KMS-11 (cell line): Measurements from ENCODE around the gene CAPS.

Source experiments
- H2AFZ ChIP-seq: fragments of 200-600 bp; sonication (generic); 2 replicates; pipeline ENCODE4 v1.6.1; 2016; ENCODE audit warnings: antibody characterized with exemption, mixed run types, low read depth
- H3K27ac ChIP-seq: fragments of 200-600 bp; sonication (generic); 2 replicates; pipeline ENCODE4 v1.6.1; 2016; ENCODE audit warnings: mild to moderate bottlenecking, mixed run types
- H3K27me3 ChIP-seq: fragments of 200-600 bp; sonication (generic); 2 replicates; pipeline ENCODE4 v1.6.1; 2017; ENCODE audit warnings: mild to moderate bottlenecking, low read depth, mixed run types, moderate library complexity; ENCODE audit not compliant: insufficient read depth
- H3K36me3 ChIP-seq: fragments of 200-600 bp; sonication (generic); 2 replicates; pipeline ENCODE4 v1.6.1; 2017; ENCODE audit warnings: mild to moderate bottlenecking, mixed run types; ENCODE audit not compliant: insufficient read depth
- H3K4me1 ChIP-seq: fragments of 200-600 bp; sonication (generic); 2 replicates; pipeline ENCODE4 v1.6.1; 2016; ENCODE audit warnings: mild to moderate bottlenecking, low read depth, mixed run types; ENCODE audit not compliant: poor library complexity, severe bottlenecking
- H3K4me2 ChIP-seq: fragments of 200-600 bp; sonication (generic); 2 replicates; pipeline ENCODE4 v1.7.0; 2016; ENCODE audit warnings: mild to moderate bottlenecking, mixed run types
- H3K4me3 ChIP-seq: fragments of 200-600 bp; sonication (generic); IDR thresholded peaks from 2 replicates; pipeline ENCODE4 v1.6.1; 2017; ENCODE audit warnings: low read depth, low read length, mixed read lengths; ENCODE audit not compliant: insufficient read depth
- H3K79me2 ChIP-seq: fragments of 200-600 bp; sonication (generic); 2 replicates; pipeline ENCODE4 v1.6.1; 2016; ENCODE audit warnings: low read depth, mixed run types; ENCODE audit not compliant: insufficient read depth
- H3K9ac ChIP-seq: fragments of 200-600 bp; sonication (generic); 2 replicates; pipeline ENCODE4 v1.6.1; 2016; ENCODE audit warnings: mild to moderate bottlenecking, mixed run types
- H4K20me1 ChIP-seq: fragments of 200-600 bp; sonication (generic); 2 replicates; pipeline ENCODE4 v1.6.1; 2016; ENCODE audit warnings: mild to moderate bottlenecking, mixed run types; ENCODE audit not compliant: insufficient read depth
- TF ChIP-seq, protein P1 (sequence below): fragments of 200-600 bp; sonication (generic); conservative IDR thresholded peaks from 2 replicates; pipeline ENCODE4 v1.6.1; 2017; ENCODE audit warnings: low read depth, mild to moderate bottlenecking, antibody characterized with exemption, low read length, moderate library complexity, mixed read lengths

The CAPS gene

DNA sequence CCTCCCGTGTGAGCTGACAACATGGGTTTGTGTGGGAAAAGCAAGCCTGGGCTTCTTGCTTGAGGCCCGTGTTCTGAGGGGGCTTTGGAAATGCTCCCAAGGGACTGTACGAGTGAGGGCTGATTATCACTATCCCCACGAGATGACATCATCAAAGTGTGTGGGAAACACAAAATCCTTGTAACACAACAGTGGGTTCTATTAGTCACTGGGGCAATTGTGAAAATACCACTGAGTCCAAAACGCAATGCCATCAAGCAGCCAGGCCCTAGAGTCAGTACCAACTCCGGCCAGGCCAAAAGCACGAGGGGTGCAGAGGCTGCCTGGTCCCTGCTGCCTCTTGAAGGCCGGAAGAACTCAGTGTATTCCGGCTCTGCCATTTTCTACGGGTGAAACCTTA lies 29.6 kb downstream of the CAPS start:
- H4K20me1 ChIP-seq, result no peaks in the 10 kb centered on the region

DNA sequence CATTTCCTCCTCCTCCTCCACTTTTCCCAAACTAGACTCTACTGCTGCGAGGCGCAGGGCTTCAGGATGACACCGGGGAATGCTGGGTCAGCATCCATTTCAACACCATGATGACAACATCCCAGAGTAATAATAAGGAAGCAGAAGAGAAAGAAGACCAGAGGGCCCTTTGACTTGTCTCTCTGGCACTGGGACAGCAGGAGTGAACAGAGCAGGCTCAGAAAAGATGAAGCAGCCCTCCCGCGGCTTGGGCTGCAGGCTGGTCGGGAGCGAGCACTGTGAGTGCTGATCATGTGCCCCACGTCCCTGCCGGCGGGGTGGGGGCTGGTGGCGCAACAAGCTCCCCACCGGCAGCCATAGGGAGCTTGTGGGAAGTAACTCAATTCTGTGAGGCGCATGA lies 33.4 kb downstream of the CAPS start:
- H4K20me1 ChIP-seq, result no peaks in the 10 kb centered on the region

More for the DNA sequence above, 29.6 kb downstream of the CAPS start:
- H3K79me2 ChIP-seq, result no peaks in the 10 kb centered on the region; the same call in 1 of the 2 replicates
- no peak overlapping the region for H3K27ac ChIP-seq
- TF ChIP-seq, protein P1, sequence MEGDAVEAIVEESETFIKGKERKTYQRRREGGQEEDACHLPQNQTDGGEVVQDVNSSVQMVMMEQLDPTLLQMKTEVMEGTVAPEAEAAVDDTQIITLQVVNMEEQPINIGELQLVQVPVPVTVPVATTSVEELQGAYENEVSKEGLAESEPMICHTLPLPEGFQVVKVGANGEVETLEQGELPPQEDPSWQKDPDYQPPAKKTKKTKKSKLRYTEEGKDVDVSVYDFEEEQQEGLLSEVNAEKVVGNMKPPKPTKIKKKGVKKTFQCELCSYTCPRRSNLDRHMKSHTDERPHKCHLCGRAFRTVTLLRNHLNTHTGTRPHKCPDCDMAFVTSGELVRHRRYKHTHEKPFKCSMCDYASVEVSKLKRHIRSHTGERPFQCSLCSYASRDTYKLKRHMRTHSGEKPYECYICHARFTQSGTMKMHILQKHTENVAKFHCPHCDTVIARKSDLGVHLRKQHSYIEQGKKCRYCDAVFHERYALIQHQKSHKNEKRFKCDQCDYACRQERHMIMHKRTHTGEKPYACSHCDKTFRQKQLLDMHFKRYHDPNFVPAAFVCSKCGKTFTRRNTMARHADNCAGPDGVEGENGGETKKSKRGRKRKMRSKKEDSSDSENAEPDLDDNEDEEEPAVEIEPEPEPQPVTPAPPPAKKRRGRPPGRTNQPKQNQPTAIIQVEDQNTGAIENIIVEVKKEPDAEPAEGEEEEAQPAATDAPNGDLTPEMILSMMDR, result no peak
- no peaks in the 10 kb centered on the region for H3K4me1 ChIP-seq
- H3K27me3 ChIP-seq, result no peaks in the 10 kb centered on the region
- H3K36me3 ChIP-seq, result no peaks in the 10 kb centered on the region
- no peak overlapping the region for H3K9ac ChIP-seq
- H2AFZ ChIP-seq, result no peak overlapping the region
- H3K4me3 ChIP-seq, result no peak overlapping the region
- H3K4me2 ChIP-seq, result no peak overlapping the region

DNA sequence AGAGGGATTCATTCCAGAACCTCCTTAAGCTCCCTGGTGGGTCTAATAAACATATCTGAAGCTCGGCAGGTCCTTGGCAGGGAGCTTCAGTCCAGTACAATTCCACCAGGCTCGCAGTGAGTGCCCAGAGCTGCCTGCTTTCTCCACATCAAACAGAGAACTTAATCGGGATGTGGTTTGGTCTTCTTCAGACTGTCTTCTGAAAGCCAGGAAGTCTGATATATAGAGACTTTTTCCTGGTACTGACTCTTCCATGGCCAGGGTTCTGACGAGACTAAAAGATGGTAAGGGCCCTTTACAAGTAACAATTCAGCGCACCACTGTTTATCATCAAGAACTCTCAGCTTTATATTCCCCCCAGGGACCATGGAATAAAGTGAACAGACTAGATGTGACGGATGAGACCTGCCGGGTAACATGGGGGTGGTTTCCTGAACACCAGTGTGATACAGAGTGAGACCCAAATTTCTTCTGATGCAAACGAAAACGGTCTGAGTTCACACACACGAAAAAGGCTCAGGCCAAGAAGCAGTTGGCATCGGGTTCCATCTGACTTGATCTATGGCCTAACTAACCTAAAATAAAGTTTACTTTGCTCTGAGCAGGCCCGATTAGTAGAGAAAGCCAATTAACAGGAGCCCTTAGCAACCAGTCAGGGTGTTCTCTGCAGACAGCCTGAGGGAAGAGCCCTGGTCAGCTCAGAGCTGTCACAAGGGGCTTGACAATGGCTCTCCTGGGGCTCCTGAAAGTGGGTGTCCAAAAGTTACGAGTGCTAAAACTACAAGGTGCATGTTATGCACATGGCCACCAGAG lies 34.9 kb downstream of the CAPS start:
- H3K9ac ChIP-seq, result no peak overlapping the region
- peaks cover 38% of the 10 kb centered on the region for H3K79me2 ChIP-seq
- H3K27ac ChIP-seq, result no peak overlapping the region
- H3K36me3 ChIP-seq, result no peaks in the 10 kb centered on the region
- H3K27me3 ChIP-seq, result no peaks in the 10 kb centered on the region
- H3K4me1 ChIP-seq, result peaks cover 13% of the 10 kb centered on the region
- H3K4me3 ChIP-seq, result no peak overlapping the region
- no peak overlapping the region for H3K4me2 ChIP-seq
- H4K20me1 ChIP-seq, result no peaks in the 10 kb centered on the region
- no peak overlapping the region for H2AFZ ChIP-seq
- TF ChIP-seq, protein P1, result no peak

More for the DNA sequence above, 33.4 kb downstream of the CAPS start:
- Histone ChIP-seq H3K4me3 (no peak overlapping the region), H2AFZ (no peak overlapping the region), H3K9ac (no peak overlapping the region), H3K79me2 (peaks cover 23% of the 10 kb centered on the region), H3K4me1 (no peaks in the 10 kb centered on the region), H3K27me3 (no peaks in the 10 kb centered on the region), H3K36me3 (no peaks in the 10 kb centered on the region), H3K4me2 (no peak overlapping the region), H3K27ac (no peak overlapping the region)
- TF ChIP-seq, protein P1, result no peak

DNA sequence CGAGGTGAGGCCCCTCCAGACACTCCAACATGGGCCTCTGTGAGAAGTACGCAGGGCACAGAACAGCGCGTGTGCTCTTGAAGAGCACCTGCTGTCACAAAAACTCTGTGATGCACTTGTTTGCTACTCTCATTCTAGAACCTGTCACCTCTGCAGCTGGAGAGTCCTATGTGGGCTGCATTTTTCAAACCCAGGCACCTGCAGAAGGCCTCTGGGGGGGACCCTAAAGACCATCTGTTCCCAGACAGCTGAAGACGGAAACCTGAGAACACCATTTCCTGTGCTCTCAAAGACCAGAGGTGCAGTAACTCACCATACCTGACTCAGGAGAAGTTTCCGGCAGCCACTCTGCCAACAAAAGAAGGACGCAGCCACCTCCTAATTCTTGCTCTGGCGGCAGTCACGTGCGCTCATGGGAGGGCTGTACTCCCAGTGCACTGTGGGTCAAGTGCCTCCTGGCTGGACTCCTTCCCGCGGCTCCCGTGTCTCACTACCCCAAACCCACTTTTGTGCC lies 35.8 kb downstream of the CAPS start:
- TF ChIP-seq, protein P1, result no peak
- no peak overlapping the region for H3K9ac ChIP-seq
- H3K4me1 ChIP-seq, result peaks cover 20% of the 10 kb centered on the region
- H3K27me3 ChIP-seq, result no peaks in the 10 kb centered on the region
- H4K20me1 ChIP-seq, result no peaks in the 10 kb centered on the region
- H3K4me2 ChIP-seq, result no peak overlapping the region
- H3K4me3 ChIP-seq, result no peak overlapping the region
- no peak overlapping the region for H3K27ac ChIP-seq
- H3K36me3 ChIP-seq, result no peaks in the 10 kb centered on the region
- H2AFZ ChIP-seq, result no peak overlapping the region
- peaks cover 47% of the 10 kb centered on the region for H3K79me2 ChIP-seq
